Islet of Langerhans (tissue), 1 donor: ENCODE results near the gene BBX.

Experiments
- FAIRE-seq: peaks from one replicate; lab custom pipeline; 2011; peaks lifted over from hg19 to GRCh38; lab: Jason Lieb, UNC

BBX gene

GRCh38 chr3:107753494-107753893 is 230.7 kb downstream of the BBX start:
- peak; percentile 80 for FAIRE-seq

GRCh38 chr3:107753976-107754375 is 231.2 kb downstream of the BBX start:
- no peak for FAIRE-seq

GRCh38 chr3:107756649-107757048 is 233.9 kb downstream of the BBX start:
- FAIRE-seq = no peak

- FAIRE-seq = no peak
These were observed 234.4 kb downstream of the BBX start for GRCh38 chr3:107757140-107757539.

- no peak for FAIRE-seq
These were observed 237.4 kb downstream of the BBX start for GRCh38 chr3:107760144-107760543.

DNA sequence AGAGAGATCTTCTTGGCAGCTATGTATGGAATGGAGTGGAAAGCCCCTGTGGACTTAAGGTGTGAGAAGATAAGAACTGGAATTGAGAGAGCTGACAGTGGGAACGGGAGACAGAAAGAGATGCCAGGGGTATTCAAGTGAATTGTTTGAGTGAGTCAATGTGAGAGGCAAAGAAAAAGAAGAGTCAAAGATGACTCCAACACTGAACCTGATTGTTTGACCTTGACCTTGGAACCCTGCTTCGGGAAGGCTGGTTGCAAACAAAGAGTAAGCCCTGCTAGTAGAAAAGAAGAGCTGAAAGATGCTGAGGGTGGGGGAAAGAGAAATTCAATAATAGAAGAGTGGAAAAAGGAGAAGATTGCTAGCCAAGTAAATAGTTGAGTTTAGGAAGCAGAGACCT is 238.6 kb downstream of the BBX start:
- FAIRE-seq = no peak

DNA sequence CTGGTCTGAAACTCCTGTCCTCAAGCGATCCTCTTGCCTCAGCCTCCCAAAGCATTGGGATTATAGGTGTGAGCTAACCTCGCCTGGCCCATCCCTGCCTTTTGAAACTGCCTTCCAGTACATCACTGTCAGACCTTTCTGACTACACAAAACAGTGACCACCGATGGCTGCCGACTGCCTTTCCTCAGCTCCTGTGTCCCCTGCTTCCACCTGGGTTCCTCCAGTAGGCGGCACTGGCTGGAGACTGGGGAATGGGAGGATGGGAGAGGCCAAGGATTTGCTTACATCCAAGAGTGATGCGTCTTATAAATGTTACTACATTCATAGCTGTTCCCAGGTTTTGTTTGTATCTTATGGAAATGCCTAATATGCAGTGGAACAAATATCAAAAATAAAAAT is 242.8 kb downstream of the BBX start:
- FAIRE-seq = no peak

DNA sequence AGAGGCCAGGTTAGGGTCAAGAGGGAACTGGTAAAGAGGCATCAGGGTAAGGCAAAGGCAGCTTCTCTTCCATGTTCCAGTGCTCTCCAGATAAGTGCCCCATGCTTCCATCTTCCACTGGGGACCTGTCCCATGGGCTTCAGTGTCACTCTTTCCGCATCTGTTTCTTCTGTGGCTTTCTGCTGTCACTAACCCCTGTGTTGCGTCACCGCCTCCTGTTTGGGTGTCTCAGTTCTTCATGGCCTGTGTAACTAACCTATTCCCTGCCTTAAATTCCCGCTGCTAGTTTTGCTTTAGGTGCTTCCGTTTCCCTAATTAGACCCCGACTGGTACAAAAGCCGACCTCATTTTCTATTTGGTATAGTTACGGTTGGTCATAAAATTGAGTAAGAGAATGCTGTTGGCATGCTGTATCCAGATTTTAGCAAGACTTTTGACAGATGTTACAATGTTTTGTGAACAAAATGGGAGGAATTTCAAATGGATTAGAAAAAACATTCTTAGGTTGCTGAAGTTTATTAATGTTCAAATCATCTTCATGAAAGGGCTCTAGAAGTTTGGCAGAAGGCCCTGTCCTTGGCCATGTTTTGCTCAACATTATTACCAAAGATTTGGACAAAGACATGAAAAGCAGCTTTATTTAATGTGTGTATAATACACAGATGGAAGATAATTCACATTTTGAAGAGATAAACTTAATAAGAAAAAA is 245.3 kb downstream of the BBX start:
- FAIRE-seq = no peak

DNA sequence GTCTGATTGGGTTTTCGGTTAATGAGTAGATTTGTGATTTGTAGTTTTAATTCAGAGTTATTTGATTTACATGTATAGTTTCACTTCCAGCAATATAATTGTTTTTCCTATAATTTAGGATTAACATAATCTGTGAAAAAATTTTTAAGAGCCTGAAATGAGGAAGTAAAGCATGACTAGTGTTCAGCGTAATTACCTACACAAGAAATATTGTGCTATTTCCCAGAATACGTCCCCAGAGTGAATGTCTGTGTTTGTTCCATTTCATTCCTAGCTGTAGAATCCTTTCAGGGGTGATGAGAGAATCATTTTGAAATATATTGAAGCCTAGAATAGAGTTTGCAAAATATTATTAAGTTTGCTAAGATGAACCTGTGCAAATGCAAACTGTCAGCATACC is 247.1 kb downstream of the BBX start:
- no peak for FAIRE-seq

GRCh38 chr3:107772016-107772415 is 249.3 kb downstream of the BBX start:
- no peak for FAIRE-seq

DNA sequence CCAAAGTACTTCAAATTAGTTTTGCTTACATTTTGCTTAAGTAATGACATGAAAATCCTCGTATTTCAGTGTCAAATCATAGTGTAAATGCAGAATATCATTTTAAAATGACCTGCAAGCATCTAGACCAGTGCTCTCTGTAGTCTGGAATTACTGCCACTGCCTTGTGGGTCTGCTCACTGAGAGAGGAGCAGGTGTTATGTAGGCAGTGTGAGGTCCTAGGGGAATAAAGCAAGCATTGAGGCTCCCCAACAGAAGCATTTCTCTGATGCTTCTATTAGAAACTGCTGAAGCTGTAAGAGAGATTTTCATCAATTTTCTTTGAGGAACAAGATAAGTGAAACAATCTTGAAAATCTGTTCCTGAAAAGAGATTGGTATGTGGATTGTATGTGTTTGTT is 253.2 kb downstream of the BBX start:
- no peak for FAIRE-seq

- no peak for FAIRE-seq
These were observed 258.5 kb downstream of the BBX start for GRCh38 chr3:107781253-107781652.

DNA sequence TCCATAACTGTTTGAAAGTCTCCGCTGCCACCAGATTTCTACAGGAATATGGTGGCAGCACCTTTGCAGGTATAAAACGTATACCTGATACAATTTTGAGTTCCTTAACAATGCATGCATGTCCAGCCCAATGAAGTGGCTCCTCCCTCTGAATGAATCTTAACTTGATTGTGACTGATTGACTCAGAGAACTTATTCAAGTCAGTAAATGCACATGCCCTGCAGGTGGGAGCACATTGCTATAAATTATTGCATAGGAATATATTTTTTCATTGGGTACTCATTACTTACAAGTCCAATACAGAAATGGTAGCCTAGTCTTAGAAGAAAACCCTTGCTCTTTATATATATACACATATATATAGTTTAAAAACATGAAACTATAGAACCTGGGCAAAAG is 259.3 kb downstream of the BBX start:
- no peak for FAIRE-seq

DNA sequence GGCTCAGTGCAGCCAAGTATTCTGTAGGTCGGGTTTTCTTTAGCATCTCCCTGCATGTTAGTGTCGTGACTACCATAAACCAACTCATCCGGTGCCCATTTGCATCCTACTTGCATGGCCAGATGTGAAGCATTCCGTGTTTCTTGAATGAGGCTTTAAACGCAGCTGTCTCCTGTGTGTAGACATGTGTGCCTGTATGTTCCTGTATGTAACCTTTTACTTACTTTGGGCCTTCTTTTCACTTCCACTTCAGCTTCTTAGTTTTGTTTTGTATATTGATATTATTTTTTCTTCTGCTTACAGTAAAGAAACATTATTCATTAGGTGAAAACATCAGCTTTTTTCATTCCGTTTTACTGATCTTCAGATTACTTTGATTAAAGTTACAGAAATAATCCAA is 267.9 kb downstream of the BBX start:
- no peak for FAIRE-seq

GRCh38 chr3:107791027-107791426 is 268.3 kb downstream of the BBX start:
- FAIRE-seq = no peak

DNA sequence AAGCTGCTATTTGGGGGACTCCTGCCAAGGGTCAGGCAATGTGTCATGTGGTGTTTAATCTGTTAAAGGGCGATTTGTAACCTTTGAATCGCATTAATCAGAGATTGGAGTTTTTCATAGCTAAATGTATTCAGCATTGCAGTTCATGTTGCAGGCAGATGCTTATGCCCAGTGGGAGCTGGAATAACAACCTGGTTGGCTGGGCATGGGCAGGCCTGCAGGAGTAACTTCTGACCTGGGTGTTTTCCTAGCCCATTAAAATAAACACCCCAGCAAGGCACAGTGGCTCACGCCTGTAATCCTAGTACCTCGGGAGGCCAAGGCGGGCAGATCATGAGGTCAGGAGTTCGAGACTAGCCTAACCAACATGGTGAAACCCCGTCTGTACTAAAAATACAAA is 268.7 kb downstream of the BBX start:
- no peak for FAIRE-seq

DNA sequence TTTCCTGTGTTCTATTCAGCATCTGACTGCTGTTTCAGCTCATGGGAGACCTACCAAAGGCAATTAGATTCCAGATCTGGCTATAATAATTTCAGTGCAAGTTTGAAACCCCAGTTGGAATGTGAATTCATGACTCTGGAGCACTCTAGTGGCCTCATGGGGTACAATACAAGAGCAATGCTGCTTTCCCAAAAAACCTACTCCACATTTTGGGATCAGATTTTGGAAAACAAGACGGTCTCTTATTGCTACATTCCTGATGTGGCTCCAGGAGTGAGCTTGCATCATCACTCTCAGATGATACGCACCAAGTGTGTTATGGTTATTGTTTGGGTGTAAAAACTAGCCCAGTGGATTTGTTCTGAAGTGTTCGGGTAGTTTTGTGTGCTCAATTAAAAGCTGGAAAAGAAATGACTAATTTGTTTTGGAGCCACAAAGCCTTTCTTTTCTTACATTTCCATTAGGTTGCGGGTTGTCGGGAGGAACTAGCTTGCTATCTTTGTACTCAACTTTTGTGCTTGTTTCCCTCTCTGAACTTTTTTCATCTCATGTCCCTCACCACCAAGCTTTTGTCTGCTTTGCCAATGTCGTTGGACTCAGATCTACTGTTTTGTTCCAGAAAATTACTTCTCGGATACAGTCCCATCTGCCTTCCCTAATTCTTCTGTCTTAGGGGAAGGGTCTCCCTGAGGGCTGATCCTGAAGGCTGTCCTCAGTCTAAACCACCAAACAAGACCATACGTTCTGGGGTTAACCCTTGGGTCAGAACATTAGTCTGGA is 272.1 kb downstream of the BBX start:
- FAIRE-seq = no peak

DNA sequence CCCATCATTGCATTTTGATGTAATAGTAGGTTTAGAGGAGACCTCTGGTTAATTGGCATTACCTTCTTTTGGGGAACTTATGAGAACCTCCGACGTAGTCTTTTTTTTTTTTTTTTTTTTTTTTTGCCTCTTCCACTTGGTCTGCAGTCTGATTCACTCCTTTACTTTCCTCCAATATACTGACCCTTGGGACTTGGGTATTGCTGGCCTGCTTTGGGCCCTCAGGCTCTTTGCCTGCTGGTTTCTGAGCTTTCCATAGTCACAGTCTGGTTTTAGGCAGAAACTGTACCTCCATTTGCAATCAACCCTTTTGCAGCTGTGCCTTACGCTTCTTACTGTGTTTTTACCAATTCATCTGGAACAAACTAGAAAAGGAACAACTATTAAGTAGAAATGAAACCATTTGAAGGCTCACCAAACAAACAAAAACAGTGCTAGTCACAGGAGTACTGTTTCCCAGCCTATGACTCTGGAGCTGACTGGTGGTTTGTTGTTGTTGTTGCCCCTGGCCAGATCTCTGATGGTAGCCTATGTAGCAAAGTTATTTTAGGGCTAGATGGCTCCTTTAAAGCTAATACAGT is 272.8 kb downstream of the BBX start:
- no peak for FAIRE-seq

GRCh38 chr3:107796791-107797190 is 274.0 kb downstream of the BBX start:
- FAIRE-seq = peak; percentile 98

- no peak for FAIRE-seq
These were observed 274.8 kb downstream of the BBX start for GRCh38 chr3:107797586-107797985.

- no peak for FAIRE-seq
These were observed 275.6 kb downstream of the BBX start for GRCh38 chr3:107798381-107798780.

GRCh38 chr3:107800710-107801109 is 277.9 kb downstream of the BBX start:
- no peak for FAIRE-seq

- FAIRE-seq = no peak
These were observed 280.4 kb downstream of the BBX start for GRCh38 chr3:107803170-107803569.

DNA sequence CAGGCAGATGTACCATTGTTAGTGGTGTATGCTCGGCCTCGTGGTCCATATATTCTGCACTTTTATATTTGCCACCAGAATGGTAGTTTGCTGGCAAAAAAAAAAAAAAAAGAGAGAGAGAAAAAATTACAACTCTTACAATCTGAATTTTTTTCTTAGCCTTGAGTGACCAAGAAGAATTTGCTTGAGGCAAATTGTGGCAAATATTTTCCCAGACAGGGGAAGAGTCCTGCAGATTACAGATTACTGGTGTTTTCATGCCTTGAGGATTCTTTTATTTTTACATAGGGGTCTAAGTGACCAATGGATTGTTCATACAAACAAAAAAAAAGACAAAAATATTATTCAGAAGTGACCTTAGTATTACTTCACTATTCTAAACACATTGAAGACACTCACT is 283.3 kb downstream of the BBX start:
- no peak for FAIRE-seq
